Measurements from ENCODE around the gene PRKCA.

Gene PRKCA

DNA sequence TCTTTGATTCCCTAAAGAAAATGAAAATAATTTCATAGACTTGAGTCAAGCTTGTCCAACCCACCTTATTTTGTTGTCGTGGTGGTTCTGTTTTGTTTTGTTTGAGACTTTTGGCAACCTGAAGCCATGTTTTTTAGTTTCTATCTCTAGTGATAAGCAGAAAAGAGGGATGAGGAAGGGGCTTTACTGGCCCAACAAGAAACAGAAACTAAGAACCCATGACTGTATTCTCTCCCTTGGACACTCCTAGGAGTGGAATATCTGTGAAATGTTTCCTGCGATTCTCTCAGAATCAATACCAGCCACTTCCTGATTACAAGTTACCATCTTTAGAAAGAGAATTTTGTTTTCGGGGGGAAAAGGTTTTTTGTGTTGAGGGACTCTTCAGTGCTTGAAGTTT lies 207.5 kb downstream of the PRKCA start:
- no peak for DNase-seq (ENCODE audit: low read depth)
- TF ChIP-seq, protein P1, sequence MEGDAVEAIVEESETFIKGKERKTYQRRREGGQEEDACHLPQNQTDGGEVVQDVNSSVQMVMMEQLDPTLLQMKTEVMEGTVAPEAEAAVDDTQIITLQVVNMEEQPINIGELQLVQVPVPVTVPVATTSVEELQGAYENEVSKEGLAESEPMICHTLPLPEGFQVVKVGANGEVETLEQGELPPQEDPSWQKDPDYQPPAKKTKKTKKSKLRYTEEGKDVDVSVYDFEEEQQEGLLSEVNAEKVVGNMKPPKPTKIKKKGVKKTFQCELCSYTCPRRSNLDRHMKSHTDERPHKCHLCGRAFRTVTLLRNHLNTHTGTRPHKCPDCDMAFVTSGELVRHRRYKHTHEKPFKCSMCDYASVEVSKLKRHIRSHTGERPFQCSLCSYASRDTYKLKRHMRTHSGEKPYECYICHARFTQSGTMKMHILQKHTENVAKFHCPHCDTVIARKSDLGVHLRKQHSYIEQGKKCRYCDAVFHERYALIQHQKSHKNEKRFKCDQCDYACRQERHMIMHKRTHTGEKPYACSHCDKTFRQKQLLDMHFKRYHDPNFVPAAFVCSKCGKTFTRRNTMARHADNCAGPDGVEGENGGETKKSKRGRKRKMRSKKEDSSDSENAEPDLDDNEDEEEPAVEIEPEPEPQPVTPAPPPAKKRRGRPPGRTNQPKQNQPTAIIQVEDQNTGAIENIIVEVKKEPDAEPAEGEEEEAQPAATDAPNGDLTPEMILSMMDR (IDR thresholded peaks at IDR 0.05; ENCODE audit: insufficient read depth, low read depth, low read length, missing control alignments): no peak

DNA sequence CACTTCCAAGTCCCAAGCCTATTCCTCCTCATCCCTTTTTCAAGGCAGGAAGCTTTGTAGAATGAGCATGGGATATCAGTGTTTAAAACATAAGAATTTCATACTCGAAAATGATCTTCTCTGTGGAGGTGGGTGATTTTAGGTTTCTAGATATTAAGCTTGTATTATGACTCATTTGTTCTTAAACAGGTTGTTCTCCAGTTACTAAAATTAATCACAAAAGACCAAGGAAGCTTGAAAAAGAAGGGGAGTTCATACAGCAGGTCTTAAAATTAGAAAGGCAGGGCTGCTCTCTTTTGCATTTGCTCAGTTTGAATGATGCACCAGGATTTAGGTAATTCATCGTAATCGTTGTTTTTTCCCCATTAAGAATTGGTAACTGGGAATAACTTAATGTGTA lies 208.7 kb downstream of the PRKCA start:
- DNase-seq (ENCODE audit: low read depth): no peak
- no peak overlapping the region for H3K4me3 ChIP-seq (ENCODE audit: low read length)
- TF ChIP-seq, protein P1 (IDR thresholded peaks at IDR 0.05; ENCODE audit: insufficient read depth, low read depth, low read length, missing control alignments): no peak

More for the DNA sequence above, 207.5 kb downstream of the PRKCA start:
- H3K4me3 ChIP-seq (ENCODE audit: low read length): no peak overlapping the region

DNA sequence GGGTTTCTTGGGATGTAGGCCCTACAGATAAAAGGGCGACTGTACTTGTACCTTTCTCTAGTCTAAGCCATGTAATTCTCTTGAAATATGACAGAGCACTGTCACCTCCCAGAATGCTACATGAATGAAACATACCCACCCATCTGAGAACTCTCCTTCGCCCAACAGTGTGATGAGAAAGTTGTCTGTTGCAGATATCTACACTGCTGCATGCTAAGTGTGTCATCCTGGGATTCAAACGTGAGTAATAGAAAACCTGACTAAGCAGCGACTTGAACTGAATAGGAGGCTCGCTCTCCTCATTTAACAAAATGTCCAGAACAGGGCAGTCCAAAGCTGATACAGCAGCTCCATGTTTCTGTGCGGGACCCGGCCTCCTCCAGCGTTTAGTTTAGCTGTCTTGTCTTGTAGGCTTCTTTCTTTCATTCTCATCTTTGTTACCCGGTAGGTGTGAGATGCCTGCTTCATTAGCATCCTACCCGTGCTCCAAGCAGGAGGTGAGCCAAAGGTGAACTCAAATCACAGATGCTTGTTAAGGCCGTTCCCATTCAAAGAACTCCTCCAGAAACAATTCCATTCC lies 211.9 kb downstream of the PRKCA start:
- H3K4me3 ChIP-seq (ENCODE audit: low read length): no peak overlapping the region
- DNase-seq (ENCODE audit: low read depth): peak; percentile 76
- TF ChIP-seq, protein P1 (IDR thresholded peaks at IDR 0.05; ENCODE audit: insufficient read depth, low read depth, low read length, missing control alignments): no peak

DNA sequence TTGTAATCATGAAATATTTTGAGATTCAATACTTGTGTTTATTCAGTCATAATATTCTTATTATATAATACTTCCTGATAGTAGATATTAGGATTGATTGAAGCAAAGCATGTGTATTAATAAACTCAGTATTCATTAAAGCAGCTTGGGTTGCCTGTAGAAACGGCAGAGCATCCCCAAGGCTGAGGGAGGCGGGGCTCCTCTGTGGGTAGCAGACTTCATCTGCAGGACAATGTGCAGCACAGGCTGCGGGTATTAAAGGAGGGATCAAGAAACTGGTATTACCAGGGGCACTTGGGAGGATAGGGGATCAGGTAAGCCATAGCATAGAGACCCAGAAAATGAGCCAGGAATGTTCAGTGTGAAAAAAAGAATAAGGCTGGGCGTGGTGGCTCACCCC lies 213.6 kb downstream of the PRKCA start:
- TF ChIP-seq, protein P1 (IDR thresholded peaks at IDR 0.05; ENCODE audit: insufficient read depth, low read depth, low read length, missing control alignments): no peak
- no peak overlapping the region for H3K4me3 ChIP-seq (ENCODE audit: low read length)
- DNase-seq (ENCODE audit: low read depth): no peak

DNA sequence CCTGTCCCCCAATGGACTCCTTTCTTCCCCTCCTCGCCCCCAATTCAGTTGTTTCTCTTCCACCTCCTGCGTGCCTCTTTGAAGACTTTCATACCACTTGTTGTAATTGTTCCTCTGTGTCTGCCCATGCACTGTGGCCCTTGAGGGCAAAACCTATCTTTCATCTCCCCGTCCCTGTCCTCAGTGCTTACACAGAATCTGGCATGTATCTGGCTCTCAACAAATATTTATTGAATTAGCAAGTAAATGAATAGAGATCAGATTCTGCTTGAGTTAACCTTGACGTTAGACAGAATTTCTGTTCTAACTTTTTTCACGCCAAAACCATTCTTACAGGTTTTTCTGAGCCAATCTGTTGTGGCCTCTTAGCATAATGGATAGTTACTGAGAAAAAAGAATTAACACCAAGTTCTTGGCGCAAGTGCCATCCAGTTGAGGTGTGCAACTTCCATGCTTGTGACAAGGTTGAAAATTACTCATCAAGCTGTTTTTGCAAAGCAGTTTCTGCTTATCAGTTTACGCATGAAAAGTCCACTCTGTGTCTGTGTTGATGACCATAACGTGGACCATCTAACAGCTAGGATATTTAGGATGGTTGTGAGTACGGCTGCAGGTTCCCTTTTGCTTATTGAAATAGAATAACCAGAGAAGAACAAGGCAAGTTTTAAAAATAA lies 215.1 kb downstream of the PRKCA start:
- H3K4me3 ChIP-seq (ENCODE audit: low read length): no peak overlapping the region
- DNase-seq (ENCODE audit: low read depth): no peak
- TF ChIP-seq, protein P1 (IDR thresholded peaks at IDR 0.05; ENCODE audit: insufficient read depth, low read depth, low read length, missing control alignments): no peak

DNA sequence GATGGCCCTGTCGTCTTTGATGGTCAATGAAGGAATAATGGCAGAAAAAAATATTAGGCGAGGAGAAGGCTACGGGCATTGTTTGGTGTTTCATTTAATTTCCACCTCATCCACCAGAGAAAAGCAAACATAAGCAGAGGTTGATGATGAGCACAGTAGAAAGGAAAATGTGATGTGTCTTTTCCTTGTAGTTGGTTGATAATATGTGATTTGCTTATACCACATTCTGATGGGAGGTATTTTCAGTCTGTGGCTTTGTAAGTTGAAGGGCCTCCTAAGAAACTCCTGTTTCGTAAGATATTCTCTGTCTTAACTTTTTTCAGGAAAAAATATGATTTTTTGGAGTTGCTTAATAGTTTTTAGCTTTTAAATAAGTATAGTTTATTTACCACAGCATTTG lies 215.7 kb downstream of the PRKCA start:
- TF ChIP-seq, protein P1 (IDR thresholded peaks at IDR 0.05; ENCODE audit: insufficient read depth, low read depth, low read length, missing control alignments): no peak
- H3K4me3 ChIP-seq (ENCODE audit: low read length): no peak overlapping the region
- no peak for DNase-seq (ENCODE audit: low read depth)

DNA sequence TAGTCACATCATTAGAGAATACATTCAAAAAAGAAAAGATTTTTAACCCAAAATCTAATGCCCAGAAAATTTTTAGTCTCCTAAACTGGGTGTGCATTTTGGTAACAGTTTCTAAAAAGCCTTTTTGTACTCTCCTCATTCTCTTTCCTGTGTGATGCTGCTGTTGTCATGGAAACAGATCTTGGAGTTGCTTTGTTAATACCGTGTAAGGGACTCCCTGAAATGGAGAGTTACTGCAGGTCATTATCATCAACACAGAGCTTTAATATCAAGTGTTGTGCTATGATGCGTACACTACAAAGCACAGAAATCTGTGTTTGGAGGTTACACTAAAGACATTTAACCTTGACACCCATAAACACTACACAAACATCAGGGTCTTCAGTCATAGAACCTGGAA lies 216.3 kb downstream of the PRKCA start:
- H3K4me3 ChIP-seq (ENCODE audit: low read length): no peak overlapping the region
- no peak for DNase-seq (ENCODE audit: low read depth)
- TF ChIP-seq, protein P1 (IDR thresholded peaks at IDR 0.05; ENCODE audit: insufficient read depth, low read depth, low read length, missing control alignments): no peak

Data from epithelial cell of esophagus (primary cell).